NT2/D1 (cell line): ENCODE results near the gene ADH4.
"Not testable (repeated sequence)": the region's sequence is repeated elsewhere in the genome, so short reads cannot be mapped to it uniquely, and the experiment has no call there.

Experiments
- DNase-seq: peaks from one replicate; pipeline ENCODE4 v3.0.0-alpha.2; 2011; ENCODE audit warnings: low read depth, low spot score
- H3K27me3 ChIP-seq: 2 replicates; pipeline ENCODE4 v1.6.0; 2011; ENCODE audit warnings: mild to moderate bottlenecking; ENCODE audit not compliant: insufficient read length, insufficient read depth
- H3K36me3 ChIP-seq: 2 replicates; pipeline ENCODE4 v1.6.1; 2011; ENCODE audit warnings: mild to moderate bottlenecking, low read length, mixed read lengths; ENCODE audit not compliant: insufficient read depth, insufficient read length
- H3K4me1 ChIP-seq: 2 replicates; pipeline ENCODE4 v1.5.1; 2011; ENCODE audit not compliant: insufficient read depth, insufficient read length
- H3K4me3 ChIP-seq: 2 replicates; pipeline ENCODE4 v1.5.1; 2011; ENCODE audit warnings: low read depth; ENCODE audit not compliant: insufficient read length
- H3K9ac ChIP-seq: 2 replicates; pipeline ENCODE4 v1.6.0; 2011; ENCODE audit warnings: low read depth; ENCODE audit not compliant: insufficient read length
- H3K9me3 ChIP-seq: 2 replicates; pipeline ENCODE4 v1.5.1; 2011; ENCODE audit warnings: mild to moderate bottlenecking, low read length; ENCODE audit not compliant: insufficient read depth
- SUZ12 ChIP-seq: IDR thresholded peaks from 2 replicates; pipeline ENCODE4 v1.6.1; 2011; ENCODE audit not compliant: insufficient read length, insufficient read depth; ENCODE audit errors: extremely low read depth
- YY1 ChIP-seq: IDR thresholded peaks from 2 replicates; pipeline ENCODE4 v1.6.1; 2011; ENCODE audit not compliant: insufficient read length, insufficient read depth
- ZNF274 ChIP-seq: IDR thresholded peaks from 2 replicates; pipeline ENCODE4 v1.6.1; 2011; ENCODE audit warnings: mild to moderate bottlenecking, low read depth, low read length

The ADH4 gene

GRCh38 chr4:99090481-99091215 lies 53.4 kb downstream of the ADH4 start:
- TF ChIP-seq SUZ12 = no peak
- no peak for TF ChIP-seq ZNF274
- no peak for TF ChIP-seq YY1
- Histone ChIP-seq H3K9ac (no peak overlapping the region), H3K4me3 (no peak overlapping the region), H3K27me3 (no peaks in the 10 kb centered on the region), H3K9me3 (no peaks in the 10 kb centered on the region), H3K36me3 (peaks cover under 1% of the 10 kb centered on the region), H3K4me1 (no peaks in the 10 kb centered on the region)
- no peak for DNase-seq

DNA sequence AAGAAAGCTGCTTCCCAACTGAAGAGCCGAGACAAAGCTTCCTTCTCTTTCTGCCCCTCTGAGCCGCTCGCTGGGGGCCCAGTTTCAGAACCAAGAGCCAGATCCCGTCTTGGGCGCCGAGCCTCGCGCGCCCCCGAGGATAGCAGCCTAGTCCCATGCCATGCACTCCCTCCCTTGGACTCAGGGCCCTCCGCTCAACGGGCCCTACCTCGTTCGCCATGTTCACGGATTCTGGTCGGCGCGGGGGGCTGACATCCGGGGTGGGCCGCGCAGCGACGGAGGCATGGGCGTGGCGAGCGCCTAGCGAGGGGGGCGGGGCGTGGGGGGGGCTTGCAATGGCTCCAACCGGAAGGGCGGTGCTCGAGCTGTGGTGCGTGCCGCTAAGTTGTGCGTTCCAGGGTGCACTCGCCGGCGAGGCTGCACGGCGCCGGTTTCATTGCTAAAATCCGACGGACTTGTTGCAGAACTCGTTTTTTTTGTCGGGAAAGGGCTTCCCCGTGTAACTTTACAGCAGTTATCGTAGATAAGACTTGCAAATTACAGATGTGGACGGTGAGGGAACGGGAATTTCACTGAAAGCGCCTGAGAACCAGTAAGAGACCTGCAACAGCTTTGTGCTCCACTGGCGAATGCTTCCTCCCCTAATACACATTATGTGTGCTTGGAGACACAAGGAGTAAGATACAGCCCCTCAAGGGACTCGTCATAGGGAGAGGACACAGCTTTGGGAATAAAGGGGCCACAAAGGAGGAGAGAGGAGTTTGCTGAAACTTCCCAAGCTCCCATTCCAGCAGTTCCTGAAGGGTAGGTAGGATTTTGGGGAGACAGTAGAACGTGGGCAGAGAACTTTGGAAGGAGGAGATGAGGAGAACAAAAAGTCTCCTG lies 55.4 kb downstream of the ADH4 start, which contains the start of gene ADH5:
Gene ADH5, minus strand, starts transcription at position 308 of the 885 bp plus-strand sequence. Its CDS starts 88 bp downstream, at position 220.
- peak within 1 kb of the TSS; percentile 86 for H3K9ac ChIP-seq
- TF ChIP-seq ZNF274 (no peak), YY1 (no peak), SUZ12 (no peak)
- H3K4me1 ChIP-seq = no peaks in the 10 kb centered on the region
- DNase-seq = peak; percentile 65
- H3K27me3 ChIP-seq = no peaks in the 10 kb centered on the region
- peak within 1 kb of the TSS; percentile 79 for H3K4me3 ChIP-seq
- no peaks in the 10 kb centered on the region for H3K9me3 ChIP-seq
- peaks cover 20% of the 10 kb centered on the region for H3K36me3 ChIP-seq

DNA sequence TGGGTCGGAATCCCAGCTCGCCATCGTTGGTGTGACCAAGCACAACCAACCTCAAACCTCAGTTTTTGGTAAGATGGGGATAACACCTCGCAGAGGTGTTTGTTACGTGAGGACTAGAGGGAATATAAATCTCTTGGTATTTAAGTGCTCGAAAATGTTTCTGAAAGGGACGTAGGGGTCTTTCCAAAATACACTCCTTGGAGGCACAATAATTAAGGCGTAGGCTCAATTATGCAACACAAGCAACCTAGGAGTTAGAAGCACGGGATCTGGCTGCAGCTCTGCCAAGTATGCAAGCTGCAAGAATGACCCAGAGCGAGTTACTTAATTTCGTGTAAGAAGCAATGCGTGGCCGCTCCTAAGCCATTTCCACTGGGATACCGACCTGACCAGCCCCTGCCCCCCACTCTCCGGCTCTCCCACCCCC lies 56.1 kb downstream of the ADH4 start:
- Histone ChIP-seq H3K9ac (peak overlapping the region; percentile 86), H3K4me3 (peak overlapping the region; percentile 79), H3K9me3 (no peaks in the 10 kb centered on the region), H3K27me3 (no peaks in the 10 kb centered on the region), H3K36me3 (peaks cover 27% of the 10 kb centered on the region), H3K4me1 (no peaks in the 10 kb centered on the region)
- DNase-seq = peak; percentile 16
- no peak for TF ChIP-seq YY1
- TF ChIP-seq SUZ12 = no peak
- TF ChIP-seq ZNF274 = no peak

- no peak for DNase-seq
- peaks cover 58% of the 10 kb centered on the region for H3K36me3 ChIP-seq
- no peak for TF ChIP-seq SUZ12
- TF ChIP-seq ZNF274 = no peak
- H3K4me3 ChIP-seq = no peak overlapping the region
- H3K4me1 ChIP-seq = no peaks in the 10 kb centered on the region
- H3K9ac ChIP-seq = no peak overlapping the region
- H3K27me3 ChIP-seq = no peaks in the 10 kb centered on the region
- H3K9me3 ChIP-seq = no peaks in the 10 kb centered on the region
These were observed 59.5 kb downstream of the ADH4 start for GRCh38 chr4:99084595-99084994.

GRCh38 chr4:99082192-99082591 lies 61.9 kb downstream of the ADH4 start:
- no peak for DNase-seq
- Histone ChIP-seq H3K9ac (no peak overlapping the region), H3K4me1 (no peaks in the 10 kb centered on the region), H3K36me3 (peaks cover 74% of the 10 kb centered on the region), H3K4me3 (no peak overlapping the region), H3K9me3 (no peaks in the 10 kb centered on the region), H3K27me3 (no peaks in the 10 kb centered on the region)
- no peak for TF ChIP-seq ZNF274
- TF ChIP-seq SUZ12 = no peak
- no peak for TF ChIP-seq YY1

DNA sequence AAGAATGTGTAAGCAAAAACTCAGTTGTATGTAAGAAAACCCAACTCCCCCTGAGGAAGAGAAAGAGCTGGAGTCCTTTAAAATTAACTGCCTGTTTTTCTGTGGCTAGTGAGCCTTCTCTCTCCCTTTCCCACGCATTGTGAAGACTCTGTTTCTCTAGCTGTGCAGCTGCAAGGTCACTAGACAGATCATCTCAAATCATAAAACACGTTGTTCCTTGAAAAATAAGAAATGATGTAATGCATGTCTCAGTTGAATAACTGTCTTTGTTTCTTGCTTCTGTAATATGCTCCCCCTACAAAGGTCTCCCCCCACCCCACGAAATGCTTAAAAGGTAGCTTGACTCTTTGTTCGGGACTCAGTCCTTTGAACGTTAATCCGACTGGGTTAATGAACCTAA lies 63.2 kb downstream of the ADH4 start:
- H3K9me3 ChIP-seq, H3K4me1 ChIP-seq, DNase-seq, H3K4me3 ChIP-seq, H3K9ac ChIP-seq, H3K27me3 ChIP-seq: not testable (repeated sequence)
- H3K36me3 ChIP-seq = peaks cover 88% of the 10 kb centered on the region

DNA sequence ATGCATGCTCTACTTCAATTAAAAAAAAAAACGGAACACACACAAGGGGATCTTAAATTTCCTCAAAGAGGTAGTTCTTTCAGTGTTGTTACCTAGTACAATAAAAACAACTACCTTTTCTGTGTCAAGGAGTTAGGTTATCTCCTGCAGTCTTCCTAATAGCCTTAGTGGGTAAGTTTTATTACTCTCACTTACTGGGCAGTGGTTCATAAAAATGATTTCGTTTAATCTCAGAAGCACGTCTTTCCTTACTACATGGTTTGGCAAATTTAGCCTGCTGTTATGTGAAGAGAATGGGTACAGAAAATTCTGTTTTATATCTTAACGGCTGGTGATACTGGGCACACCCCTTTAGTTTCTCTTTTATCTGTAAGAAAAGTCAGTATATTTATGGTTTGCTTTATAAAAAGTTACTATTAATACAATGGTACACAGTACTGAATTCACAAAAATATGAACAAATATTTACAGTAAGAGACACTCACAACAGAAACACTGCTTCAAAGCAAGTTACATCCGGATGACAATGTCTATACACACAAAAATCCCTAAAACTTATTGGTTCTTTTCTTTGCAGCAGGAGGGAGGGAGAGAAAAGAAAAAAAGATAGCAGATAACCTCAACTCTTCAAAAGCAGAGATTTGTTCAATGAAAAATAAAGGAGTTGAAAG lies 64.3 kb downstream of the ADH4 start:
- no peak for DNase-seq
- Histone ChIP-seq H3K36me3 (peaks cover 88% of the 10 kb centered on the region), H3K9me3 (no peaks in the 10 kb centered on the region), H3K4me1 (no peaks in the 10 kb centered on the region), H3K4me3 (no peak overlapping the region), H3K27me3 (no peaks in the 10 kb centered on the region), H3K9ac (no peak overlapping the region)
- TF ChIP-seq YY1 (no peak), SUZ12 (no peak)
